ENCODE results near the gene PPM1J.

DNA sequence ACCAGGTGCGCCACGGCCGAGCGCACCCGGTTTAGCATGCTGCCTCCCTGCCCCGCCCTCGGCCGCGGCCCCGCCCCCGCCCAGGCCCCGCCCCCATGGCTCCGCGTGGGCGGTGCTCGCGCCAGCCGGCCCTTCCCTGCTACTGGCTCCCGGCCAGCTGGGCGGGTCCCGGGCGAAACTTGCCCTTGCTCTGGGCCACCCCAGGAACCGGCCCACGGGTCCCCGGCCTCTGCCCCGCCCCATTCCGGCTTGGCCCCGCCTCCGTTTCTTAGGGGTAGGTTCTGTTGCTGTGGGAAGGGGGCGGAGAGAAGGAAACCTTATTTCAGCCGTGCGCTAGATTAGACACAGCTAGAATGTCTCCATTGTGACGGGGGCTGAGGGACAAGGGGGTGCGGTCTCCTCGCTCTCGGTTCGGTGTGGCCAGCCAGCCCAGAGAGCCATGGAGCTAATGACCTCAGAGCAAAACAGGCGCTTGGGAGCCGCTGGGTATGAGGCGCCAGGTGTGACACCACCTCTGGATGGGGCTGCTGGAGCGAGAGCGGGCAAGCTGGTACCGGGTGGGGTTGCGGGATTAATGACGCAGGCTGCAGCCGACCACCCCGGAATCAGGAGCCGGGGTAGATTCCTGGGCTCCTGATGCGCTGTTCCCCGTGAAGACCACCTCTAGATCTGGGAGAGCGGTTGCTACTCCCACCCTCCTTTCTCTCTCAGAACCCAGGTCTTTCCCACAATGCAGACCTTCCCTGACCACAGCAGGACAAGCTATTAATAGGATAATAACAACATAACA is at the start of gene PPM1J:
- TF ChIP-seq, protein P1, sequence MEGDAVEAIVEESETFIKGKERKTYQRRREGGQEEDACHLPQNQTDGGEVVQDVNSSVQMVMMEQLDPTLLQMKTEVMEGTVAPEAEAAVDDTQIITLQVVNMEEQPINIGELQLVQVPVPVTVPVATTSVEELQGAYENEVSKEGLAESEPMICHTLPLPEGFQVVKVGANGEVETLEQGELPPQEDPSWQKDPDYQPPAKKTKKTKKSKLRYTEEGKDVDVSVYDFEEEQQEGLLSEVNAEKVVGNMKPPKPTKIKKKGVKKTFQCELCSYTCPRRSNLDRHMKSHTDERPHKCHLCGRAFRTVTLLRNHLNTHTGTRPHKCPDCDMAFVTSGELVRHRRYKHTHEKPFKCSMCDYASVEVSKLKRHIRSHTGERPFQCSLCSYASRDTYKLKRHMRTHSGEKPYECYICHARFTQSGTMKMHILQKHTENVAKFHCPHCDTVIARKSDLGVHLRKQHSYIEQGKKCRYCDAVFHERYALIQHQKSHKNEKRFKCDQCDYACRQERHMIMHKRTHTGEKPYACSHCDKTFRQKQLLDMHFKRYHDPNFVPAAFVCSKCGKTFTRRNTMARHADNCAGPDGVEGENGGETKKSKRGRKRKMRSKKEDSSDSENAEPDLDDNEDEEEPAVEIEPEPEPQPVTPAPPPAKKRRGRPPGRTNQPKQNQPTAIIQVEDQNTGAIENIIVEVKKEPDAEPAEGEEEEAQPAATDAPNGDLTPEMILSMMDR (IDR thresholded peaks at IDR 0.05): no peak
- TF ChIP-seq NFE2L1 (CRISPR knock-in tag; IDR thresholded peaks at IDR 0.05): no peak
- TF ChIP-seq, protein P2, sequence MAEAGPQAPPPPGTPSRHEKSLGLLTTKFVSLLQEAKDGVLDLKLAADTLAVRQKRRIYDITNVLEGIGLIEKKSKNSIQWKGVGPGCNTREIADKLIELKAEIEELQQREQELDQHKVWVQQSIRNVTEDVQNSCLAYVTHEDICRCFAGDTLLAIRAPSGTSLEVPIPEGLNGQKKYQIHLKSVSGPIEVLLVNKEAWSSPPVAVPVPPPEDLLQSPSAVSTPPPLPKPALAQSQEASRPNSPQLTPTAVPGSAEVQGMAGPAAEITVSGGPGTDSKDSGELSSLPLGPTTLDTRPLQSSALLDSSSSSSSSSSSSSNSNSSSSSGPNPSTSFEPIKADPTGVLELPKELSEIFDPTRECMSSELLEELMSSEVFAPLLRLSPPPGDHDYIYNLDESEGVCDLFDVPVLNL (CRISPR knock-in tag; IDR thresholded peaks at IDR 0.05; ENCODE audit: borderline replicate concordance, low read depth): no peak
- no peak for TF ChIP-seq ZNF138 (CRISPR knock-in tag; conservative IDR thresholded peaks at IDR 0.05)
- TF ChIP-seq EMX1 (CRISPR knock-in tag; IDR thresholded peaks at IDR 0.05): no peak
- TF ChIP-seq NFYB (CRISPR knock-in tag; conservative IDR thresholded peaks at IDR 0.05; ENCODE audit: low read depth): no peak
- no peak for TF ChIP-seq MXD4 (CRISPR knock-in tag; IDR thresholded peaks at IDR 0.05; ENCODE audit: borderline replicate concordance)
- TF ChIP-seq, protein P3, sequence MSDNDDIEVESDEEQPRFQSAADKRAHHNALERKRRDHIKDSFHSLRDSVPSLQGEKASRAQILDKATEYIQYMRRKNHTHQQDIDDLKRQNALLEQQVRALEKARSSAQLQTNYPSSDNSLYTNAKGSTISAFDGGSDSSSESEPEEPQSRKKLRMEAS (CRISPR knock-in tag; IDR thresholded peaks at IDR 0.05): no peak
- TF ChIP-seq ZNF396 (CRISPR knock-in tag; IDR thresholded peaks at IDR 0.05; ENCODE audit: borderline replicate concordance): no peak
- TF ChIP-seq JUN (CRISPR knock-in tag; IDR thresholded peaks at IDR 0.05): no peak
- TF ChIP-seq, protein P4, sequence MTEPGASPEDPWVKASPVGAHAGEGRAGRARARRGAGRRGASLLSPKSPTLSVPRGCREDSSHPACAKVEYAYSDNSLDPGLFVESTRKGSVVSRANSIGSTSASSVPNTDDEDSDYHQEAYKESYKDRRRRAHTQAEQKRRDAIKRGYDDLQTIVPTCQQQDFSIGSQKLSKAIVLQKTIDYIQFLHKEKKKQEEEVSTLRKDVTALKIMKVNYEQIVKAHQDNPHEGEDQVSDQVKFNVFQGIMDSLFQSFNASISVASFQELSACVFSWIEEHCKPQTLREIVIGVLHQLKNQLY (CRISPR knock-in tag; IDR thresholded peaks at IDR 0.05): no peak
- TF ChIP-seq, protein P5, sequence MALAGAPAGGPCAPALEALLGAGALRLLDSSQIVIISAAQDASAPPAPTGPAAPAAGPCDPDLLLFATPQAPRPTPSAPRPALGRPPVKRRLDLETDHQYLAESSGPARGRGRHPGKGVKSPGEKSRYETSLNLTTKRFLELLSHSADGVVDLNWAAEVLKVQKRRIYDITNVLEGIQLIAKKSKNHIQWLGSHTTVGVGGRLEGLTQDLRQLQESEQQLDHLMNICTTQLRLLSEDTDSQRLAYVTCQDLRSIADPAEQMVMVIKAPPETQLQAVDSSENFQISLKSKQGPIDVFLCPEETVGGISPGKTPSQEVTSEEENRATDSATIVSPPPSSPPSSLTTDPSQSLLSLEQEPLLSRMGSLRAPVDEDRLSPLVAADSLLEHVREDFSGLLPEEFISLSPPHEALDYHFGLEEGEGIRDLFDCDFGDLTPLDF (CRISPR knock-in tag; IDR thresholded peaks at IDR 0.05): no peak
- TF ChIP-seq, protein P6, sequence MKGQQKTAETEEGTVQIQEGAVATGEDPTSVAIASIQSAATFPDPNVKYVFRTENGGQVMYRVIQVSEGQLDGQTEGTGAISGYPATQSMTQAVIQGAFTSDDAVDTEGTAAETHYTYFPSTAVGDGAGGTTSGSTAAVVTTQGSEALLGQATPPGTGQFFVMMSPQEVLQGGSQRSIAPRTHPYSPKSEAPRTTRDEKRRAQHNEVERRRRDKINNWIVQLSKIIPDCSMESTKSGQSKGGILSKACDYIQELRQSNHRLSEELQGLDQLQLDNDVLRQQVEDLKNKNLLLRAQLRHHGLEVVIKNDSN (CRISPR knock-in tag; IDR thresholded peaks at IDR 0.05): no peak
- no peak for TF ChIP-seq TEAD1 (CRISPR knock-in tag; IDR thresholded peaks at IDR 0.05)
